Small intestine (tissue), 16 donors: ENCODE data around the gene SPAG7. TPM values are rescaled to one million over a fixed set of nuclear protein-coding genes. Genes with fewer than 3 reads are reported as not detected.

Source experiments
- DNase-seq, 2 donors: peaks; one replicate each; pipeline versions ENCODE4 v3.0.0 to v3.0.0-alpha.2; 2013
- FAIRE-seq: peaks from 2 replicates; lab custom pipeline; 2012; peaks lifted over from hg19 to GRCh38; lab: Jason Lieb, UNC
- H3K27ac ChIP-seq, 3 donors: one replicate each; pipeline ENCODE4 v1.5.1; 2013; ENCODE audit warnings: low read length in 2 of 3, mild to moderate bottlenecking in 2 of 3, control low read depth in 1 of 3, inconsistent platforms in 1 of 3, low read depth in 1 of 3, moderate library complexity in 1 of 3
- H3K27me3 ChIP-seq, 3 donors: one replicate each; pipeline ENCODE4 v1.6.1; 2013; ENCODE audit warnings: low read length in 3 of 3, inconsistent platforms in 1 of 3; ENCODE audit not compliant: control insufficient read depth in 3 of 3, insufficient read depth in 3 of 3
- H3K36me3 ChIP-seq, 3 donors: one replicate each; pipeline ENCODE4 v1.6.1; 2013; ENCODE audit warnings: low read length in 3 of 3, inconsistent platforms in 1 of 3, low read depth in 1 of 3, mild to moderate bottlenecking in 1 of 3, moderate library complexity in 1 of 3; ENCODE audit not compliant: control insufficient read depth in 3 of 3, insufficient read depth in 2 of 3
- H3K4me1 ChIP-seq, 3 donors: one replicate each; pipeline ENCODE4 v1.6.1; 2013; ENCODE audit warnings: low read length in 2 of 3, inconsistent platforms in 1 of 3, low read depth in 1 of 3, mild to moderate bottlenecking in 1 of 3, moderate library complexity in 1 of 3; ENCODE audit not compliant: control insufficient read depth in 3 of 3, insufficient read depth in 2 of 3
- H3K4me3 ChIP-seq, 3 donors: one replicate each; pipeline ENCODE4 v1.5.1; 2013; ENCODE audit warnings: low read length in 3 of 3, control low read depth in 1 of 3, inconsistent platforms in 1 of 3, low read depth in 1 of 3, mild to moderate bottlenecking in 1 of 3, moderate library complexity in 1 of 3
- H3K9me3 ChIP-seq, 2 donors: one replicate each; pipeline ENCODE4 v1.6.1; 2013; ENCODE audit warnings: low read depth in 1 of 2, low read length in 1 of 2; ENCODE audit not compliant: control insufficient read depth in 2 of 2, insufficient read depth in 1 of 2
- WGBS, 3 donors: extraction: QIAGEN DNeasy Blood & Tissue Kit; methylation state at CpG; one replicate each; pipeline ENCODE4 v1.1.7; 2013; 5-methylcytosine and 5-hydroxymethylcytosine counted together
- long read RNA-seq, 10 donors: transcript quantifications; one replicate each; lab custom pipeline, GENCODE V29; 2026
- polyA plus RNA-seq, 4 donors: library from polyadenylated mRNA; stranded (reverse) in 3 of 4; unstranded in 1 of 4; fragments of 200-250 nt in 3 of 4; fragments of 120-200 nt in 1 of 4; gene quantifications; one replicate each; pipeline versions ENCODE4 v1.2.1 to v1.2.3, GENCODE V29; 2013
- donor health status: healthy with polysubstance abuse.
- donor health status: control.
- donor health status: control.
- donor health status: Bipolar disorder and iron deficiency.
- donor health status: healthy.

SPAG7 gene, protein sequence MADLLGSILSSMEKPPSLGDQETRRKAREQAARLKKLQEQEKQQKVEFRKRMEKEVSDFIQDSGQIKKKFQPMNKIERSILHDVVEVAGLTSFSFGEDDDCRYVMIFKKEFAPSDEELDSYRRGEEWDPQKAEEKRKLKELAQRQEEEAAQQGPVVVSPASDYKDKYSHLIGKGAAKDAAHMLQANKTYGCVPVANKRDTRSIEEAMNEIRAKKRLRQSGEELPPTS
- polyA plus RNA-seq = 100 to 1,000 TPM in 1 of 4 donors, 10 to 100 TPM in 3; 76.7 to 101 (median 80.0) TPM
- long read RNA-seq, donor 1 = 0 reads
- long read RNA-seq, donor 2, transcript SPAG7-201 (7 exons, 1,058 nt) = major isoform, 7 of 9 reads
- long read RNA-seq, donor 2, partial matches to known transcripts = 0 of 9 reads
- long read RNA-seq, donor 2, other reads (novel, unspliced or antisense) = 0 of 9 reads
- long read RNA-seq, donor 3, transcript SPAG7-201 (7 exons, 1,058 nt) = major isoform, 14 of 25 reads
- long read RNA-seq, donor 3, partial matches to known transcripts = 6 of 25 reads
- long read RNA-seq, donor 3, other reads (novel, unspliced or antisense) = 0 of 25 reads
- long read RNA-seq, donor 4, partial matches to known transcripts = 0 of 2 reads
- long read RNA-seq, donor 4, other reads (novel, unspliced or antisense) = 0 of 2 reads
- long read RNA-seq, donor 5, partial matches to known transcripts = 0 of 1 reads
- long read RNA-seq, donor 5, other reads (novel, unspliced or antisense) = 0 of 1 reads
- long read RNA-seq, donor 6, transcript SPAG7-201 (7 exons, 1,058 nt) = major isoform, 24 of 32 reads
- long read RNA-seq, donor 6, partial matches to known transcripts = 5 of 32 reads
- long read RNA-seq, donor 6, other reads (novel, unspliced or antisense) = 0 of 32 reads
- long read RNA-seq, donor 7, transcript SPAG7-201 (7 exons, 1,058 nt) = major isoform, 92 of 102 reads
- long read RNA-seq, donor 7, partial matches to known transcripts = 7 of 102 reads
- long read RNA-seq, donor 7, other reads (novel, unspliced or antisense) = 0 of 102 reads
- long read RNA-seq, donor 8, partial matches to known transcripts = 0 of 4 reads
- long read RNA-seq, donor 8, other reads (novel, unspliced or antisense) = 0 of 4 reads
- long read RNA-seq, donor 9, partial matches to known transcripts = 0 of 3 reads
- long read RNA-seq, donor 9, other reads (novel, unspliced or antisense) = 0 of 3 reads
- long read RNA-seq, donor 10, transcript SPAG7-201 (7 exons, 1,058 nt) = major isoform, 41 of 44 reads
- long read RNA-seq, donor 10, partial matches to known transcripts = 0 of 44 reads
- long read RNA-seq, donor 10, other reads (novel, unspliced or antisense) = 0 of 44 reads

GRCh38 chr17:4967539-4968485, at the start of gene SPAG7:
Gene SPAG7 (minus strand): TSS chr17:4967817. CDS start chr17:4967804, 13 bp downstream.
- WGBS, 3 donors = 0 to 1% (median 1%) methylated on average over 64 to 66 of the region's 66 CpGs
- Histone ChIP-seq H3K27me3 (no peaks in the 10 kb centered on the region), H3K4me3 (peak within 1 kb of the TSS; percentile 66 to 83 (median 76)), H3K4me1 (peaks cover 0 to 26% (median 4%) of the 10 kb centered on the region in 3 donors), H3K27ac (peak within 1 kb of the TSS; percentile 93 to 99 (median 96)), H3K36me3 (peaks cover 5 to 49% (median 6%) of the 10 kb centered on the region in 3 donors), H3K9me3 (no peaks in the 10 kb centered on the region)
- peak; percentile 95 to 100 for DNase-seq
- no peak for FAIRE-seq

DNA sequence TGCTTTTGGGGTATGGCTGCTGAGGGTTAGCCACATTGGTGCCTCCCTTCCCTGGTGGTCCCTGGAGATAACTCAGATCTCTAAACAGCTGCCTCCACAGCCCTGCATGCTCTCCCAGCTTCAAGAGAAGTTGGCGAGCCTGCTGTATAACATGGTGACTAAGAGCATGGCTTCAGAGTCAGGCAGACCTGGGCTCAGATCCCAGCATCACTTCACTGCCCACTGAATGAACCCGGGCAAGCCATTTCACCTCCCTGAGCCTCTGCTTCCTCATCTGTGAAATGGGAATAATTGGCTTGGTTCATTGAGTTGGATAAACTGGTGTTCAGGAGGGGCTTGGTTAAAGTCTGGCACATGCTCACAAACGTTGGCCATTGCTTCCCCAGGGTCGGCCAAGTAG, 46.7 kb upstream of the SPAG7 start:
- no peak for FAIRE-seq
- no peak for DNase-seq
- H3K4me1 ChIP-seq = no peaks in the 10 kb centered on the region
- no peaks in the 10 kb centered on the region for H3K9me3 ChIP-seq
- peaks cover 13 to 80% (median 27%) of the 10 kb centered on the region in 3 donors for H3K36me3 ChIP-seq
- no peaks in the 10 kb centered on the region for H3K27me3 ChIP-seq
- H3K4me3 ChIP-seq = no peak overlapping the region
- WGBS, 3 donors = 81 to 88% (median 84%) methylated on average over 4 of the region's 4 CpGs
- no peak overlapping the region for H3K27ac ChIP-seq

GRCh38 chr17:5011928-5012327, 44.3 kb upstream of the SPAG7 start:
- H3K36me3 ChIP-seq = peaks cover 18 to 86% (median 26%) of the 10 kb centered on the region in 3 donors
- WGBS, 3 donors = 73 to 90% (median 80%) methylated on average over 6 of the region's 6 CpGs

DNA sequence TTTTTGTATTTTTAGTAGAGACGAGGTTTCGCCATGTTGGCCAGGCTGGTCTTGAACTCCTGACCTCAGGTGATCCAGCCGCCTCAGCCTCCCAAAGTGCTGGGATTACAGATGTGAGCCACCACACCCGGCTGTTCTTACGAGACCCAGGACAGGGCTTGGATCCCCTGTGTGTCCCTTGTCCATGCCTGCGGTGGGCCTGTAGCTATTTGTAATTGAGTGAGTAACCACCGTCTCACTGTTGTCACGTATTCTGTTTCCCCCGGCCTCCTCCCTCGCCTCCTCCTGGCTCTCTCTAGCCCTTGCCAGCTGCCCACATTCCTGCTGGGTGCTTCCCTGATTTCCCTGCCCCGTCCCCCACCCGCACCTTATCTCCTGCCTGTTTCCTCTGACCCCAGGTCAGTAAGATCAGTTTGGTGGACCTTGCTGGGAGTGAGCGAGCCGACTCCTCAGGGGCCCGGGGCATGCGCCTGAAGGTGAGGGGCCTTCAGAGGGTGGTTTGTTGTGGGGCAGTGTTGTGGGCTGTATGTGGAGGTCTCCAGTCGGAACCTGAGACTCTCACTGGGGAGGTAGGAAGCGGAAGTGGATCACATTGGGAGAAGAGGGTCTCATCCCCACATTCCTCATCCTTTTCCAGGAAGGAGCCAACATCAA, 35.7 kb upstream of the SPAG7 start:
- FAIRE-seq (no peak), DNase-seq (no peak)
- Histone ChIP-seq H3K9me3 (no peaks in the 10 kb centered on the region), H3K4me1 (peaks cover 0 to 20% (median 13%) of the 10 kb centered on the region in 3 donors), H3K27me3 (no peaks in the 10 kb centered on the region), H3K36me3 (peaks cover 36 to 93% (median 39%) of the 10 kb centered on the region in 3 donors), H3K4me3 (no peak overlapping the region), H3K27ac (no peak overlapping the region)
- 93 to 96% (median 94%) methylated on average over 18 of the region's 18 CpGs for WGBS, 3 donors

More at GRCh38 chr17:5011928-5012327, 44.3 kb upstream of the SPAG7 start:
- Histone ChIP-seq H3K27me3 (no peaks in the 10 kb centered on the region), H3K9me3 (no peaks in the 10 kb centered on the region), H3K27ac (no peak overlapping the region), H3K4me1 (no peaks in the 10 kb centered on the region), H3K4me3 (no peak overlapping the region)
- no peak for DNase-seq
- FAIRE-seq = no peak

DNA sequence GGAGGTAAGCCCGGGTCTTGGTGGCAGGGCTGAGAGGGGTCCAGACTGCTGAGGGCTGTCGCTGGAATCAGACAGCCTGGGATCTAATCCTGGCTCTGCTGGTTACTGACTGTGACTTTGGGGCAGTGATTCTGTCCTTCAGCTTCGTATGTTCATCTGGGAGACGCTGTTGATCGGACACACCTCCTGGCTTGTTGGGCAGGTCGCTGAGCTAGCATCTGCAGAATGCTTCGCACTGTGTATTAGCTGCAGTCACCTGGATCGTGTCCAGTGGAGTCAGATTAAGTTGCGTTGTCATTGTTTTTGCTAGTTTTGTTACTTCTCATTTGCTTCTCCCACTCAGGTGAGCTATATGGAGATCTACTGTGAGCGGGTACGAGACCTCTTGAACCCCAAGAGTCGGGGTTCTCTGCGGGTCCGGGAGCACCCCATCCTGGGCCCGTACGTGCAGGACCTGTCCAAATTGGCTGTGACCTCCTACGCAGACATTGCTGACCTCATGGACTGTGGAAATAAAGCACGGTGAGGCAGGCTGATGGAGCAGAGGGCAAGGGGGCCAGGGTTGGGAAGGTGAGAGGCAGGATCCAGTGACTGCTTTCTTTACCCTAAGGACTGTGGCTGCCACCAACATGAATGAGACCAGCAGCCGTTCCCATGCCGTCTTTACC, 34.6 kb upstream of the SPAG7 start:
- Histone ChIP-seq H3K27me3 (no peaks in the 10 kb centered on the region), H3K4me3 (no peak overlapping the region), H3K4me1 (peaks cover 0 to 20% (median 13%) of the 10 kb centered on the region in 3 donors), H3K9me3 (no peaks in the 10 kb centered on the region), H3K27ac (no peak overlapping the region), H3K36me3 (peaks cover 29 to 83% (median 36%) of the 10 kb centered on the region in 3 donors)
- no peak for DNase-seq
- no peak for FAIRE-seq
- WGBS, 3 donors = 92 to 94% (median 93%) methylated on average over 19 to 20 of the region's 20 CpGs

DNA sequence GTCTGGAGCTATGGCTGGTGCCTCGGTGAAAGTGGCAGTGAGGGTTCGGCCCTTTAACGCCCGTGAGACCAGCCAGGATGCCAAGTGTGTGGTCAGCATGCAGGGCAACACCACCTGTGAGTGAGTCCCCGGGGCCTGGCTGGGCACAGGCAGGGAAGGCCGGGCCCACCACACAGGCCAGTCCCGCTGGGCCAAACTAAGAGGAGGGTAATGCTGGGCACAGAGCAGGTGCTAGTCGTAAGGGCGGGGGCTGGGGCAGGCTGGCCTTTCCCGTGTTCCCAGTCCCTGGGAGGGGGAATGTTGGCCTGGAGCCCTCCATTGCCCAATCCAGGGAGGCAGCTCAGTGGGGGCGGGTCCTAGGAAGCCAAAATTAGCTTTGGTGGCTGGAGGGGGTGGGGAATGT, 32.6 kb upstream of the SPAG7 start:
- WGBS, 3 donors = 61 to 76% (median 72%) methylated on average over 11 of the region's 11 CpGs
- Histone ChIP-seq H3K9me3 (no peaks in the 10 kb centered on the region), H3K27me3 (no peaks in the 10 kb centered on the region), H3K27ac (no peak overlapping the region), H3K36me3 (peaks cover 21 to 65% (median 31%) of the 10 kb centered on the region in 3 donors), H3K4me3 (peak overlapping the region in 2 of 3 donors; percentile 98), H3K4me1 (peaks cover 0 to 26% (median 13%) of the 10 kb centered on the region in 3 donors)
- no peak for DNase-seq
- FAIRE-seq = no peak
